OCI-LY7 (cell line): ENCODE measurements around the gene DUSP14. TPM values are rescaled to one million over a fixed set of nuclear protein-coding genes. Genes with fewer than 3 reads are reported as not detected.
A peak's percentile ranks its signal among the peaks of the same experiment; 100 is the strongest.

ENCODE experiments used
- BruUV-seq: library from RNA; stranded (reverse); fragments of 400-500 nt; replicated peaks from 2 replicates; lab custom pipeline; 2021; lab: Mats Ljungman, UMichigan
- CTCF ChIA-PET: fragments of 300-600 bp; sonication (Branson Sonifier 250); formaldehyde crosslinking; loops from one replicate; lab custom pipeline; 2022; ENCODE audit warnings: antibody characterized with exemption; ENCODE audit not compliant: unreplicated experiment; lab: Charles Lee
- POLR2A ChIA-PET: fragments of 300-600 bp; sonication (Branson Sonifier 250); formaldehyde crosslinking; loops from one replicate; lab custom pipeline; 2022; ENCODE audit warnings: antibody characterized with exemption; lab: Charles Lee
- DNase-seq: peaks from one replicate; pipeline ENCODE4 v3.0.0-alpha.2; 2015; ENCODE audit warnings: low spot score
- H2AFZ ChIP-seq: fragments of 200-600 bp; sonication (generic), shearing (Covaris generic); 2 replicates; pipeline ENCODE4 v1.6.1; 2014; ENCODE audit warnings: mild to moderate bottlenecking, antibody characterized with exemption, low read length, moderate library complexity
- H3K27ac ChIP-seq: fragments of 200-600 bp; sonication (generic); 2 replicates; pipeline ENCODE4 v1.5.1; 2014; ENCODE audit warnings: mixed run types, low read depth, mild to moderate bottlenecking, moderate library complexity, low read length, inconsistent platforms; ENCODE audit not compliant: poor library complexity, severe bottlenecking
- H3K36me3 ChIP-seq: fragments of 200-600 bp; sonication (generic); 2 replicates; pipeline ENCODE4 v1.6.1; 2014; ENCODE audit warnings: mild to moderate bottlenecking, antibody characterized with exemption, low read length, moderate library complexity, mixed read lengths; ENCODE audit not compliant: insufficient read depth
- H3K4me1 ChIP-seq: fragments of 200-600 bp; sonication (generic); 2 replicates; pipeline ENCODE4 v1.5.1; 2014; ENCODE audit warnings: mild to moderate bottlenecking, low read length; ENCODE audit not compliant: insufficient read depth, poor library complexity, severe bottlenecking
- H3K4me2 ChIP-seq: fragments of 200-600 bp; sonication (generic); 2 replicates; pipeline ENCODE4 v1.6.1; 2014; ENCODE audit warnings: mild to moderate bottlenecking, low read length
- H3K4me3 ChIP-seq: fragments of 200-600 bp; sonication (generic); 2 replicates; pipeline ENCODE4 v1.5.1; 2014; ENCODE audit warnings: mild to moderate bottlenecking, low read depth, low read length; ENCODE audit not compliant: poor library complexity, severe bottlenecking
- H3K79me2 ChIP-seq: fragments of 200-600 bp; sonication (generic); 2 replicates; pipeline ENCODE4 v1.6.1; 2016; ENCODE audit warnings: low read depth, mild to moderate bottlenecking, low read length, moderate library complexity, mixed read lengths; ENCODE audit not compliant: insufficient read depth
- H3K9me2 ChIP-seq: fragments of 200-600 bp; sonication (generic); 2 replicates; pipeline ENCODE4 v1.6.1; 2016; ENCODE audit warnings: mild to moderate bottlenecking, low read length, mixed read lengths; ENCODE audit not compliant: insufficient read depth
- H3K9me3 ChIP-seq: fragments of 200-600 bp; sonication (generic); 2 replicates; pipeline ENCODE4 v1.6.1; 2014; ENCODE audit warnings: mild to moderate bottlenecking, mixed run types, low read length, mixed read lengths
- H4K20me1 ChIP-seq: fragments of 200-600 bp; sonication (generic); 2 replicates; pipeline ENCODE4 v1.6.1; 2014; ENCODE audit warnings: mild to moderate bottlenecking, antibody characterized with exemption, low read length, moderate library complexity, mixed read lengths; ENCODE audit not compliant: insufficient read depth
- EZH2phosphoT487 ChIP-seq: fragments of 200-600 bp; sonication (generic); IDR thresholded peaks from 2 replicates; pipeline ENCODE4 v1.6.1; 2018; ENCODE audit warnings: low read depth, borderline replicate concordance, mild to moderate bottlenecking, mixed run types, antibody characterized with exemption, low read length, moderate library complexity, mixed read lengths
- intact Hi-C: fragments of 100-400 bp; cut with micrococcal nuclease; formaldehyde crosslinking; loops from one replicate; pipeline ENCODE4 v1.10.0; 2022; ENCODE audit not compliant: unreplicated experiment
- total RNA-seq, 2 experiments: library from RNA; depleted of rRNA in 1 of 2; stranded (reverse); fragments of >200 nt in 1 of 2; shearing (Covaris generic) in 1 of 2; gene quantifications; 2 replicates each; pipeline ENCODE4 v1.2.3, GENCODE V29; 2014 to 2022
- TF ChIP-seq, protein P1 (sequence below): fragments of 200-600 bp; sonication (generic); conservative IDR thresholded peaks from 2 replicates; pipeline ENCODE4 v1.5.1; 2014; ENCODE audit warnings: mild to moderate bottlenecking, antibody characterized with exemption, low read length, moderate library complexity, mixed read lengths

Gene DUSP14
- total RNA-seq, 2 experiments from 2014 or later = 11.0 to 21.5 TPM

GRCh38 chr17:37493249-37494027, 3.7 kb downstream of the DUSP14 start:
- BruUV-seq = no TSS peak
- H4K20me1 ChIP-seq = peaks cover 11% of the 10 kb centered on the region; the same call in 1 of the 2 replicates
- H2AFZ ChIP-seq = no peak overlapping the region
- CTCF ChIA-PET = no interaction called here
- intact Hi-C loops = no loop called here
- TF ChIP-seq, protein P1, sequence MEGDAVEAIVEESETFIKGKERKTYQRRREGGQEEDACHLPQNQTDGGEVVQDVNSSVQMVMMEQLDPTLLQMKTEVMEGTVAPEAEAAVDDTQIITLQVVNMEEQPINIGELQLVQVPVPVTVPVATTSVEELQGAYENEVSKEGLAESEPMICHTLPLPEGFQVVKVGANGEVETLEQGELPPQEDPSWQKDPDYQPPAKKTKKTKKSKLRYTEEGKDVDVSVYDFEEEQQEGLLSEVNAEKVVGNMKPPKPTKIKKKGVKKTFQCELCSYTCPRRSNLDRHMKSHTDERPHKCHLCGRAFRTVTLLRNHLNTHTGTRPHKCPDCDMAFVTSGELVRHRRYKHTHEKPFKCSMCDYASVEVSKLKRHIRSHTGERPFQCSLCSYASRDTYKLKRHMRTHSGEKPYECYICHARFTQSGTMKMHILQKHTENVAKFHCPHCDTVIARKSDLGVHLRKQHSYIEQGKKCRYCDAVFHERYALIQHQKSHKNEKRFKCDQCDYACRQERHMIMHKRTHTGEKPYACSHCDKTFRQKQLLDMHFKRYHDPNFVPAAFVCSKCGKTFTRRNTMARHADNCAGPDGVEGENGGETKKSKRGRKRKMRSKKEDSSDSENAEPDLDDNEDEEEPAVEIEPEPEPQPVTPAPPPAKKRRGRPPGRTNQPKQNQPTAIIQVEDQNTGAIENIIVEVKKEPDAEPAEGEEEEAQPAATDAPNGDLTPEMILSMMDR = no peak
- TF ChIP-seq EZH2phosphoT487 = no peak
- no peak overlapping the region for H3K27ac ChIP-seq
- H3K9me3 ChIP-seq = no peaks in the 10 kb centered on the region
- no peaks in the 10 kb centered on the region for H3K9me2 ChIP-seq
- POLR2A ChIA-PET = no interaction called here
- peaks cover 36% of the 10 kb centered on the region for H3K4me1 ChIP-seq
- H3K36me3 ChIP-seq = peaks cover 6% of the 10 kb centered on the region; the same call in 1 of the 2 replicates
- H3K4me3 ChIP-seq = no peak overlapping the region
- DNase-seq = no peak
- H3K4me2 ChIP-seq = peak overlapping the region; percentile 20; the same call in 1 of the 2 replicates
- peaks cover 40% of the 10 kb centered on the region for H3K79me2 ChIP-seq

- peaks cover 11% of the 10 kb centered on the region; the same call in 1 of the 2 replicates for H4K20me1 ChIP-seq
- H3K79me2 ChIP-seq = peaks cover 40% of the 10 kb centered on the region
- TF ChIP-seq, protein P1 = no peak
- no peak for TF ChIP-seq EZH2phosphoT487
- BruUV-seq = no TSS peak
- no peaks in the 10 kb centered on the region for H3K9me2 ChIP-seq
- DNase-seq = no peak
- CTCF ChIA-PET = no interaction called here
- H3K4me1 ChIP-seq = peaks cover 29% of the 10 kb centered on the region
- no peak overlapping the region for H2AFZ ChIP-seq
- no peaks in the 10 kb centered on the region for H3K9me3 ChIP-seq
- intact Hi-C loops = no loop called here
- no peak overlapping the region for H3K4me2 ChIP-seq
- H3K36me3 ChIP-seq = peaks cover 6% of the 10 kb centered on the region; the same call in 1 of the 2 replicates
- POLR2A ChIA-PET = interaction anchor here (0.8 kb wide), 1 partner anchor 87 kb away, joined by 3 read pairs; no protein-coding TSS in a partner anchor
- no peak overlapping the region for H3K27ac ChIP-seq
- no peak overlapping the region for H3K4me3 ChIP-seq
Measured at GRCh38 chr17:37494401-37494831, 4.7 kb downstream of the DUSP14 start.

GRCh38 chr17:37494971-37495370, 5.3 kb downstream of the DUSP14 start:
- Histone ChIP-seq H3K4me3 (no peak overlapping the region), H3K36me3 (peaks cover 6% of the 10 kb centered on the region; the same call in 1 of the 2 replicates), H2AFZ (no peak overlapping the region), H3K4me1 (peaks cover 29% of the 10 kb centered on the region), H3K9me3 (no peaks in the 10 kb centered on the region), H3K27ac (no peak overlapping the region), H3K79me2 (peaks cover 40% of the 10 kb centered on the region), H3K9me2 (no peaks in the 10 kb centered on the region), H4K20me1 (peaks cover 11% of the 10 kb centered on the region; the same call in 1 of the 2 replicates), H3K4me2 (no peak overlapping the region)
- TF ChIP-seq, protein P1 = no peak
- no peak for TF ChIP-seq EZH2phosphoT487
- no TSS peak for BruUV-seq
- ChIA-PET CTCF (no interaction called here), POLR2A (interaction anchor here (0.8 kb wide), 1 partner anchor 87 kb away, joined by 3 read pairs; no protein-coding TSS in a partner anchor)
- intact Hi-C loops = no loop called here
- DNase-seq = no peak
